K562 (cell line): ENCODE results near the gene RTL10. TPM values are rescaled to one million over a fixed set of nuclear protein-coding genes. Genes with fewer than 3 reads are reported as not detected.

Experiments
- ELK3 ChIP-seq: fragments of 450-650 bp; formaldehyde crosslinking; IDR thresholded peaks from 2 replicates; pipeline ENCODE4 v1.4.0; 2020; ENCODE audit warnings: mild to moderate bottlenecking
- HOMEZ ChIP-seq: fragments of 250-450 bp; sonication (Bioruptor Pico); IDR thresholded peaks from 2 replicates; pipeline ENCODE4 v1.4.0; 2020; ENCODE audit warnings: mild to moderate bottlenecking, moderate library complexity
- KAT8 ChIP-seq: fragments of 450-650 bp; IDR thresholded peaks from 2 replicates; pipeline ENCODE4 v1.6.1; 2016; ENCODE audit warnings: low read depth, mild to moderate bottlenecking
- MAFF ChIP-seq: IDR thresholded peaks from 2 replicates; pipeline ENCODE4 v1.6.1; 2012; ENCODE audit warnings: low read length, improper control_type of control experiment
- MXD1 ChIP-seq: fragments of 250-450 bp; sonication (Bioruptor Pico); IDR thresholded peaks from 2 replicates; pipeline ENCODE4 v1.8.0; 2021; ENCODE audit warnings: borderline replicate concordance, mild to moderate bottlenecking, moderate library complexity; ENCODE audit not compliant: poor library complexity, severe bottlenecking
- SRSF1 ChIP-seq: fragments of 200-400 bp; formaldehyde crosslinking; IDR thresholded peaks from 2 replicates; pipeline ENCODE4 v1.6.1; 2017; ENCODE audit warnings: mild to moderate bottlenecking, low read depth, low read length, moderate library complexity
- ZBTB5 ChIP-seq: fragments of 450-650 bp; IDR thresholded peaks from 2 replicates; pipeline ENCODE4 v1.6.1; 2017; ENCODE audit warnings: antibody characterized with exemption
- ZMIZ1 ChIP-seq, 2 experiments: fragments of 150-350 bp in 1 of 2; IDR thresholded peaks; 2 replicates each; pipeline ENCODE4 v1.6.1; 2012 to 2016; ENCODE audit warnings: low read depth in 2 of 2, low read length in 2 of 2, mild to moderate bottlenecking in 1 of 2, moderate library complexity in 1 of 2
- polyA plus RNA-seq, 8 experiments: library from polyadenylated mRNA; depleted of rRNA in 4 of 8; stranded (reverse) in 5 of 8; unstranded in 3 of 8; fragments of >200 nt; fragmentation: Nextera tagmentation in 2 of 8; fragmentation: Illumina TruSeq in 1 of 8; extraction: Ambion mirVana in 2 of 8; extraction: Trizol in 1 of 8; gene quantifications; 2 replicates each; pipeline versions ENCODE4 v1.2.1 to v1.2.3, GENCODE V29; 2011 to 2014; ENCODE audit warnings: inconsistent platforms in 1 of 8, missing spikeins in 1 of 8
- total RNA-seq, 7 experiments: library from RNA; depleted of rRNA in 6 of 7; stranded (reverse); fragments of >200 nt in 6 of 7; fragmentation: Illumina TruSeq in 2 of 7; extraction: Trizol in 2 of 7; gene quantifications; 2 replicates each; pipeline versions ENCODE4 v1.2.1 to v1.2.3, GENCODE V29; 2011 to 2021; ENCODE audit warnings: low replicate concordance in 1 of 7

RTL10 gene
- total and polyA plus RNA-seq, 9 of the 15 experiments (the other 6 are each of a cell fraction or from before 2014, with no cell fraction given): 19.8 to 75.5 (median 32.5) TPM

- TF ChIP-seq SRSF1: no peak
- TF ChIP-seq KAT8: no peak
- no peak for TF ChIP-seq MAFF
- no peak for TF ChIP-seq ELK3 (CRISPR knock-in tag)
- peak in 1 of 2 experiments; percentile 55; a peak in 1 of 4 replicates for TF ChIP-seq ZMIZ1 (IDR thresholded peaks at IDR 0.05; ENCODE audit: low read depth in 2 of 2, low read length in 2 of 2)
- TF ChIP-seq ZBTB5: no peak
- TF ChIP-seq MXD1 (CRISPR knock-in tag): peak; percentile 61
- 0 out of 2 replicates have a peak, but pooled peaks have one; percentile 86 for TF ChIP-seq HOMEZ (CRISPR knock-in tag)
These were observed at the start of gene RTL10, which contains the start of gene GNB1L (continued) for GRCh38 chr22:19854778-19855503.
